ENCODE measurements around the gene TMA7B. TPM values are rescaled to one million over a fixed set of nuclear protein-coding genes. Genes with fewer than 3 reads are reported as not detected.
"Not testable (repeated sequence)": the region's sequence is repeated elsewhere in the genome, so short reads cannot be mapped to it uniquely, and the experiment has no call there.

Gene TMA7B
- total RNA-seq, 2 donors from 2014 or later, result 2.4 to 2.5 TPM

DNA sequence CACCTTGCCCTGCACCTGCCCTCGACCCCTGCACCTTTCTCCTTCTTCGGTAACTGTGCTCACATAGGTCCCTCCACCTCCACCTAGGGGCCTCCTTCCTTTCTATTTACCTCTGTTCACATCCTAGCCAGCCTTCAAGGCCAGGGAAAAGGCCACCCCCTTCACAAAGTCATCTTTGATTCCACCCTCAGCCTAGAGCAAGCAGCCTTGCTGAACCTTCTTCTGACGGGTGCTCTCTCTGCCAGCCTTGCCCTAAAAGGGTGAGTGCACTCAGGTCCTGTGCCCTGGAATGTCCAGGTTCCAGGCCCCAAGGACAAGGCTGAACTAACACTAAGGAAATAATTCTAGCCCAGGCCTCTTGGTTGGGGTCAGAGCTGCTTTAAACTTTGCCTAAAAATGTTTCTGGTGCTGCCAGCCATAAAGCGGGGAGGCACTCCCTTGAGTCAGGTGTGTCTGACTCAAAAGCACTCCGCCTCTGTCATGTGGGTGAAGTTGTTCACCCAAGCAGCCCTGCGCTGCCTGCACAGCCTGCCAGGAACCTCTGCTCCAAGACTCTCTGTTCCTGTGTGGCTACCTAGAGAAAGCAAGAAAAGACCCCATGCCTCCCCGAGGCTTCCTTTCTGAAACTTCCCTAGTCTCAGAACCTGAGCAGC lies 25.3 kb downstream of the TMA7B start:
- peak overlapping the region; percentile 17 to 44 for H3K27ac Mint-ChIP-seq
- H3K9me3 Mint-ChIP-seq, result no peaks in the 10 kb centered on the region
- ATAC-seq (peak; percentile 80 to 93), DNase-seq (ENCODE audit: low spot score in 2 of 2) (peak in 1 of 2 donors; percentile 20)
- H3K36me3 Mint-ChIP-seq, result no peaks in the 10 kb centered on the region

DNA sequence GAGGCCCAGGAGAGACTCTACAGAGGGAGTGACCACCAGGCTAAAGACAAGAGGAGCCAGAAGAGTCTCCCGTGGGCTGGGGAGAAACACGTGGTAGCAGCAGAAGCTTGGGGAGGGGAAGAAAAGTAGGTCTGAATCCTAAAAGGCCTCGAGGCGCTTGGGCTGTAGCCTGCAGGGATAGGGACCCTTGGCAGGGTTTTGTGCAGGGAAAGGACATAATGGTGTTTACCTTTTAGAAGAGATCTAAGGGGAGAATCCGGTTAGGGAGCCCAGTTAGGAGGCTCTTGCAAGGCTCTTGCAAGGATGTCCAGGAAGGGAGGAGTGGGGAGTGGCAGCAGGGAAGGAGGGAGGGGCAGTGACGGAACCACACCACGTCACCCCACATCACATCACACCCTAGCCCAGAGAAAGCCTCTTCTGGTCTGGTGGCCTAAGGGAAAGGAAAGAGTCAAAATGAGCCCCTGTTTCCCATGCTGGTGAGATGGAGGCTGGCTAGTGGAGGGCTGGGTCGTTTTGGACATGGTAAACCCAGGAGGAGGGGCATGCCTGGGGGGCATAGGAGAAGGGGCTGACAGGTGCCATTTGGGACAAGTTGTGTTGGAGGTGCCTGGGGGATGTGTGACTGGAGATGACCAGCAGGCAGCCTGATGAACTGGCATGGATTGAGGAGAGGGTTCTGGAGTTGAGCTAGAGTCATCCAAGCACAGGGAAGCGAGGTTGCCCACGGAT lies 28.4 kb downstream of the TMA7B start:
- no peaks in the 10 kb centered on the region for H3K9me3 Mint-ChIP-seq
- no peak for ATAC-seq
- DNase-seq (ENCODE audit: low spot score in 2 of 2), result no peak
- no peaks in the 10 kb centered on the region for H3K36me3 Mint-ChIP-seq
- H3K27ac Mint-ChIP-seq, result peak overlapping the region in 1 of 2 donors; percentile 54

DNA sequence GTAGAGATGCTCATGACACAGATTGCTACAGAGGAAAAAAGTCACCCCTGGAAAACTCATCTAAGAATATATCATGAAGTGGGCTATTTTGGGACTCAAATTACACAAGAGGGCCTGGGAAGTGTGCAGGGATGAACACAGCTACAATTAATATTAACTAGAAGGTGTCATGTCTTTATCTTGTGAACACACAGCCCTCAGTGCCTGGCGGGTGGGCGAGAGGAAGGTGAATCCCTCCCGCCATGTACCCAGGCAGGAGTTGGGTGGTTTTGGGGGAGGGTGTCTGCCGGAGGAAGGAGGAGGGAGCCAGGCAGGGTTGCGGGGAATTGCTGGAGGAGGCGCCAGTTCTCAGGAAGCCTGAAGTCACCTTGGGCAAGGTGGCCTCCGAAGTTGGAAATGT lies 29.4 kb downstream of the TMA7B start:
- DNase-seq (ENCODE audit: low spot score in 2 of 2) (no peak), ATAC-seq (no peak)
- peak overlapping the region in 1 of 2 donors; percentile 39 for H3K27ac Mint-ChIP-seq
- H3K36me3 Mint-ChIP-seq, result no peaks in the 10 kb centered on the region
- no peaks in the 10 kb centered on the region for H3K9me3 Mint-ChIP-seq

GRCh38 chr22:39990686-39991085 lies 30.5 kb downstream of the TMA7B start:
- H3K36me3 Mint-ChIP-seq, result no peaks in the 10 kb centered on the region
- H3K9me3 Mint-ChIP-seq, result no peaks in the 10 kb centered on the region
- ATAC-seq (no peak), DNase-seq (ENCODE audit: low spot score in 2 of 2) (no peak)
- H3K27ac Mint-ChIP-seq, result no peak overlapping the region

- DNase-seq (ENCODE audit: low spot score in 2 of 2) (no peak), ATAC-seq (no peak)
- no peak overlapping the region for H3K27ac Mint-ChIP-seq
- no peaks in the 10 kb centered on the region for H3K36me3 Mint-ChIP-seq
- H3K9me3 Mint-ChIP-seq, result no peaks in the 10 kb centered on the region
Observed at GRCh38 chr22:39991159-39991860, 31.1 kb downstream of the TMA7B start.

- H3K9me3 Mint-ChIP-seq, result no peaks in the 10 kb centered on the region
- H3K27ac Mint-ChIP-seq, result no peak overlapping the region
- no peak for ATAC-seq
- no peaks in the 10 kb centered on the region for H3K36me3 Mint-ChIP-seq
- no peak for DNase-seq (ENCODE audit: low spot score in 2 of 2)
Observed at GRCh38 chr22:39992088-39992826, 32.1 kb downstream of the TMA7B start.

DNA sequence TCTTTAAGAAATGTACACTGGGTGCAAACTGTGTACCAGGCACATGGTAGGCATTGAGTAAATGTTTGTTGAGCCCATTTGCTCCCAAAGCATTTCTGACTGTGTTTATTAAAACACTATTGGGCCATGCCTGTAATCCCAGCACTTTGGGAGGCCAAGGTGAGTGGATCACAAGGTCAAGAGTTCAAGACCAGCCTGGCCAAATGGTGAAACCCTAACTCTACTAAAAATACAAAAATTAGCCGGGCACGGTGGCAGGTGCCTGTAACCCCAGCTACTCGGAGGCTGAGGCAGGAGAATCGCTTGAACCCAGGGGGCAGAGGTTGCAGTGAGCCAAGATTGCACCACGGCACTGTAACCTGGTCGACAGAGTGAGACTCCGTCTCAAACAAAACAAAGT lies 32.7 kb downstream of the TMA7B start:
- not testable (repeated sequence) for H3K36me3 Mint-ChIP-seq; H3K9me3 Mint-ChIP-seq; H3K27ac Mint-ChIP-seq; ATAC-seq; DNase-seq (ENCODE audit: low spot score in 2 of 2)

GRCh38 chr22:39994041-39994565 lies 33.9 kb downstream of the TMA7B start:
- peak overlapping the region; percentile 3 to 19 for H3K27ac Mint-ChIP-seq
- H3K9me3 Mint-ChIP-seq, result no peaks in the 10 kb centered on the region
- peak; percentile 72 to 81 for ATAC-seq

DNA sequence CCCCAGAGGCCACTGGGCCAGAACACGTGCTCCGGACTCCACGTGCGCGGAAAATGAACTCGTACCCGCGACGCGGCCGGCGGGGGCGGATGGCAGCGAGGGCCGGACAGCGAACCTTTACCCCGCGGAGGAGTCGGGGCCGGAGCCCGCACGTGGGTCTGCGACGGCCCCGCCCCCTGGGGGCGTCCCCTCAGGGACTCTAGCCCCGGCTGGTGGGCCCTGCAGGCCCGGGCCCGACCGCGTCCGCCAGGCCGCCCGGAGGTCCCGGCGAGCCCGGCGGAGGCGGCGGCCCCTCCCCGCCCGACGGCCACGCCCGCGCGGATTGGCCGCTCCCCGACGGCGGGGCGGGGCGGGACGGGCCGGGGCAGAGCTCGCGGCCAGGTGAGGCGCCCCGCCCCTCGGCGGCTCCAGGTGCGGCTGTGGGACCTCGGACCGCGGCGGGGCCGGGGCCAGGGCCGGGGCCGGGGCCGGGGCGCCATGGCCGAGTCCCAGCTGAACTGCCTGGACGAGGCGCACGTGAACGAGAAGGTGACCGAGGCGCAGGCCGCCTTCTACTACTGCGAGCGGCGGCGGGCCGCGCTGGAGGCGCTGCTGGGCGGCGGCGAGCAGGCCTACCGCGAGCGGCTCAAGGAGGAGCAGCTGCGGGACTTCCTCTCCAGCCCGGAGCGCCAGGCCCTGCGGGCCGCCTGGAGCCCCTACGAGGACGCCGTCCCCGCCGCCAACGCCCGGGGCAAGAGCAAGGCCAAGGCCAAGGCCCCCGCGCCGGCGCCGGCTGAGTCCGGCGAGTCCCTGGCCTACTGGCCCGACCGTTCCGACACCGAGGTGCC lies 34.6 kb downstream of the TMA7B start, which contains the start of gene FAM83F:
FAM83F (plus strand) TSS at position 389 of the 827 bp plus-strand sequence; CDS start at position 478, 89 bp downstream.
- ATAC-seq (peak; percentile 74 to 87), DNase-seq (ENCODE audit: low spot score in 2 of 2) (peak in 1 of 2 donors; percentile 51)
- Mint-ChIP-seq H3K27ac (peak within 1 kb of the TSS; percentile 3 to 19), H3K36me3 (no peaks in the 10 kb centered on the region), H3K9me3 (no peaks in the 10 kb centered on the region)

More at GRCh38 chr22:39994041-39994565, 33.9 kb downstream of the TMA7B start:
- H3K36me3 Mint-ChIP-seq, result no peaks in the 10 kb centered on the region
- DNase-seq (ENCODE audit: low spot score in 2 of 2), result peak in 1 of 2 donors; percentile 18

- Mint-ChIP-seq H3K36me3 (no peaks in the 10 kb centered on the region), H3K9me3 (no peaks in the 10 kb centered on the region), H3K27ac (no peak overlapping the region)
- no peak for DNase-seq (ENCODE audit: low spot score in 2 of 2)
- ATAC-seq, result no peak
Observed at GRCh38 chr22:39995393-39996252, 35.4 kb downstream of the TMA7B start.

- ATAC-seq (no peak), DNase-seq (ENCODE audit: low spot score in 2 of 2) (no peak)
- H3K36me3 Mint-ChIP-seq, result no peaks in the 10 kb centered on the region
- no peak overlapping the region for H3K27ac Mint-ChIP-seq
- H3K9me3 Mint-ChIP-seq, result no peaks in the 10 kb centered on the region
Observed at GRCh38 chr22:39996732-39997131, 36.5 kb downstream of the TMA7B start.

- no peak for DNase-seq (ENCODE audit: low spot score in 2 of 2)
- Mint-ChIP-seq H3K36me3 (no peaks in the 10 kb centered on the region), H3K9me3 (no peaks in the 10 kb centered on the region), H3K27ac (no peak overlapping the region)
- ATAC-seq, result no peak
Observed at GRCh38 chr22:39997421-39997820, 37.2 kb downstream of the TMA7B start.

- ATAC-seq (no peak), DNase-seq (ENCODE audit: low spot score in 2 of 2) (no peak)
- H3K36me3 Mint-ChIP-seq, result no peaks in the 10 kb centered on the region
- no peaks in the 10 kb centered on the region for H3K9me3 Mint-ChIP-seq
- no peak overlapping the region for H3K27ac Mint-ChIP-seq
Observed at GRCh38 chr22:39997939-39998726, 37.9 kb downstream of the TMA7B start.

GRCh38 chr22:39999144-39999757 lies 39.1 kb downstream of the TMA7B start:
- Mint-ChIP-seq H3K27ac (no peak overlapping the region), H3K9me3 (no peaks in the 10 kb centered on the region), H3K36me3 (no peaks in the 10 kb centered on the region)
- ATAC-seq (no peak), DNase-seq (ENCODE audit: low spot score in 2 of 2) (no peak)

Measured in activated naive CD4-positive, alpha-beta T cell treated with anti-CD3 and anti-CD28 coated beads, Interleukin-2, amount 50 U/mL, for 72 hours (primary cell).